HG03103 (cell line): Measurements from ENCODE around the gene FNDC3B.

ENCODE experiments used
- ATAC-seq: cut with Tn5 transposase; IDR thresholded peaks from one replicate; pipeline ENCODE4 v1.9.1; 2021; ENCODE audit warnings: low read depth; ENCODE audit not compliant: unreplicated experiment

FNDC3B gene

DNA sequence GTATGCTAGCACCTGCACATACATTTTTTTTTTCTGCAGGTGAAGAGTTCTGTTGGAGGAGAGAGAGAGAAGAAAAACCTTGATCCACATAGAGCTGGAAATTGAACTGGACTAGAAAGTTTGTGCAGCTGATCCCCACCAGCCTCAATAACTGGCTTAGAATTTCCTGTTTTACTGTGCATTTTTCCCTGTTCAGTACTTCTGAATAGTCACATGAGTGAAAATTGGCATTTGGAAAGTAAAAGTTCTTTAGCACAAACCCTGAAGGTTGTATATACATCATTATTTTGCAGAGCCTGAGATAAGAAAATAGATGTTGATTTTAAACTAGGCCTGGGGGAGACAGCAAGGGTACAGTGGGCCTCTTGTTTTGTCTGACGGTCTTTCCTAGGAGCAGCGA, 366.5 kb downstream of the FNDC3B start:
- no peak for ATAC-seq

DNA sequence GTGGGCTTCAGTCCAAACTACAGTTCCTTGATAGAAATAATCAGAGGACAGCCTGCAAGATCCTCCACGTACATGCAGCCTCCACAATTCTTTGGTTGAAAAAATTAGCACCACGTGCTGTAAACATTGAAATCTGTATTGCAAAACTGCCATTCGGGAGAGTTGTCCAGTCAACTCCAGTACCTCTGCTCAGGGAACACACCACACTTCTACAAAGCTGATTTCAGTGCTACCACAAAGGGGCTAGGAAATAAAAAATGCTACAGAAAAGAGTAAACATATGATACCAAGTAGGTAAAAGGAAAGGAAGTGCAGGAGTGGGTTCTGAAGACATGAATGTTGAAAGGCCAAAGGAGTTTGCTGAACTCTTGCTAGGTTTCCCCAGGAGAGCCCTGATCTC, 368.5 kb downstream of the FNDC3B start:
- ATAC-seq: no peak

DNA sequence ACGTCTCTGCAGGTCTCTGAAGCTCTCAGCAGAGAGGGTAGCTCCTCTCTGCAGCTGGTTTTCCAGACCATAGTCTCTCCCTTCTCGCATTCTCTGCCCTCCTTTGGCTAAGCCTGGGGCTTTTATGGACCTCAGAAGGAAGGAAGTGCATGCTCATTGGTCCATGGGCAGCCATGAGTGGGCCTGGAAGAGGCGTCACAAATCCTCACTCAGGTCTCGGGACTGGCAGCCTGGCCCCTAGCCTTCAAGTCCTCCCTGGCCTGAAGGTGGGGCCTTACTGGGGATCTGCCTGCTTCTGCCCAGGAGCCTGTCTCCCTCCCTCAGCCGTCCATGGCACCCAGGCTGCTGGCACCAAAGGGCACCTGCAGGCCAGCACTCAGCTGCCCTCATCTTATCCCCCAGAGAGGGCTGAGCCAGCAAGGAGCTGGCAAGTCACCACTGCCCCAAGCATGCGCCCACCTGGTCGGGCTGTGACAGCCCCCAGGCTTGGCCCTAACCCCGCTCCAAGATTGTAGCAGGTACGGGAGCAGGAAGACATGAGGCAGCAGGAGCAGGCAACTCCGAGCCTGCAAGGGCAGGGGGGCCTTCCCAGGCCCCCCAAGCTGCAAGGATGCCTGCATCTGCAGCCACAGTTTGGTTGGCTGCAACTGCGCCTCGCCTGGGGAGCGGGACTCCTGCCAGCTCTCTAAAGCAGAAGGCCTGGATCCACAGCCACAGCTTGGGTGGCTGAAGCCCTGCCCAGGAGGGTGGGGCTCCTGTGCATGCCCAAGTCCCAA, 371.5 kb downstream of the FNDC3B start:
- no peak for ATAC-seq

DNA sequence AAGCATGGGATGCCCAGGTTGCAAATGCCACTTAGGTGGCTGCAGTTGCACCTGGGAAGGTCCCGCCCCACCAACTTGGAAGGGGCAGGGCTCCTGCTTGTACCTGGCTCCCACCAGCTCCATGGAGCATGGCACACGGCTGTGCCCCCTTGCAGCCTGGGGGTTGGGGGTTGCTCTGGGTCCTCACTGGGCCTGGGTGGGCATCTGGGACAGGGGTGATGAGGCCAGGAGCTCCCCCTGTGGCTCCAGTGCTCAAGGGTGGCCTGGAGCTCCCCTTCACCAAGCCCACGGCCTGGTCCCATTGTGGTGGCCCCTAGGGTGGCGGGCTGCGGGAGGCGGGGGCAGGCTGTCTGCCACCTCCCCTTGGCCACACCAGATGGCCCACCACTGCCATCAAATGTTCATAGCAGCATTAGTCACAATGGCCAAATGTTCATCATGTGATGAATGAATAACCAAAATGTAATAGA, 372.1 kb downstream of the FNDC3B start:
- no peak for ATAC-seq

DNA sequence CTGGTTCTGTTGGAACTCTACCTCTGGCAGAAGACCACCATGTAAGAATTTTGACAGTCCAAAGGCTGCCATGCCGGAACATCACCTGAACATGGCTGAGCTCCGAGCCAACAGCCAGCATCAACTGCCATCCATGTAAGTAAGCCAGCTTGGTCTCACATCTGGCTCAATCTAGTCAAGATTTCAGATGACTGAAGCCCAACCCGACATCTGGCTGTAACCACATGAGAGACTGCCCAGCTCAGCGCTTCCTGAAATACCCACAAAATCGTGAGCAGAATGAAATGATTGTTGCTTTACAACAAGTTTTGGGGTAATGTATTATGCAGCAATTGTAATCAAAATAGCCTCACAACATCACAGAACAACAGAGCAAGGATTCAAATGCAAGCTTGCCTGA, 375.9 kb downstream of the FNDC3B start:
- no peak for ATAC-seq

DNA sequence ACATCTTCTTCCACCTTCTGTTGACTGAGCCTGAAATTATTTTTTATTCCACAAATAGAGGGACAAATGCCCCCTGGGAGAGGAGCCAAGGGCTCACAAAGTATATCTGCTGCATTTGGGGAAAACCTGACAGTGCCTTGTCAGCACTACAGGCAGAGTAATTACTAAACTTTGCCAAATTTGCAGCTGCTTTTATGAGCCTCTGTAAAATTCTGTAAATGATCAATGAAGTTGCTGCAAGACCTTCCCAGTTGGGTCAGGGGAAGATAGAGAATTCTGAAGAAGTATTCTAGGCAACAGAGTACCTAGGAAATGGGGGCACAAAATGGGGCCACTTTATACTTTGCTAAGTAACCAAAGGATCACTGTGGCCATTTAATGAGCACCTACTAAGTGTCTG, 398.3 kb downstream of the FNDC3B start:
- ATAC-seq: no peak

DNA sequence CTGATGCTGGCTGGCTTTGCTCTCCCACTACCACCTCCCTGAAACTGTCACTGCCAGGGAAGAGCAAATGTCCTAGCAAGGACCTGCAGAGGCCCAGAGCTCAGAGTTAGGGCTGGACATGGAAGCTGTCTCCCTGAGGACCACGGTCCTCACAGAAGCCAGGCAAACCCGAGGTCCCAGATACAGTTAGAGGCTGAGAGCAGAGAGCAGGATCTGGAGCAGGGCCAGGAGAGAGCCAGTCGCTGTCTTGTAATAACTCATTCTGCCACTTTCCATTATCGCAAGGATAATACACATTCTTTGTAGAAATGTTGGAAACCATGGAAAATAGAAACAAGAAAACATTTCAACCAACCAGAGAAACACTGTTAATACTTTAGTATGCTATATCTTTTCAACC, 398.8 kb downstream of the FNDC3B start:
- no peak for ATAC-seq

DNA sequence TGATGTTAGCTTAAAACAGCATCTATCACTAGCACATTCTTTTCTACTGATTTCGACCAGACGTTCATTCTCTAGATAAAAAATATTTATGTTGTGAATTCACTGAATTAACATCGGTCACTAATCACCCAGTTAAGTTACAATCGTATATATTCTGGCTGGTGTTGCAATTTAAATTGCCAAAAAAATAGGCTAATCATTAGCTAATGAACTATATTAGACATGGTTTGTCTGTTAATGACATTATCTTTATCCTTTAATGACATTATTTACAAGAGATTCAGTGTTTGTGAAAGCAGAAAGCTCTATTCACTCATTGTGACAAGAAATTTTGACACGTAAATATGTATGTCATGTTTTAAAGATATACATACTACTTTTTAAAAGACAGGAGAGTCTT, 402.2 kb downstream of the FNDC3B start:
- no peak for ATAC-seq

DNA sequence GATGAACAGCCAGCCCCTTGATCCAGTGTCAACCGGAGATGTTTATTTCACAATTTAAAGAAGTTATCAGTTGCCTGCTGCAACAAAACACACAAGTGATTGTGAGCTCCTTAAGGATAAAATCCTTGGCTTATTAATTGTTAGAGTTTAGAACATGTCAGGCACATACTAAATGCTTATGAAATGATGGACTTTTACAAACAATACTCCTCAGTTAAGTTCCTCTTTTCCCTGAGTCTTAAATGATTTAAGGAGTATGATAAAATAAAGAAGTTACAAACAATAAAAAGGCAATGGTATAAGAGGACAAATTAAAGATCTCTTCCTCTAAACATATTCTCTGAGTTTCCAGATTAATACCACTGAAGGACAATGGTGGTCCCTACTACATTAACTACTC, 403.2 kb downstream of the FNDC3B start:
- ATAC-seq: no peak

DNA sequence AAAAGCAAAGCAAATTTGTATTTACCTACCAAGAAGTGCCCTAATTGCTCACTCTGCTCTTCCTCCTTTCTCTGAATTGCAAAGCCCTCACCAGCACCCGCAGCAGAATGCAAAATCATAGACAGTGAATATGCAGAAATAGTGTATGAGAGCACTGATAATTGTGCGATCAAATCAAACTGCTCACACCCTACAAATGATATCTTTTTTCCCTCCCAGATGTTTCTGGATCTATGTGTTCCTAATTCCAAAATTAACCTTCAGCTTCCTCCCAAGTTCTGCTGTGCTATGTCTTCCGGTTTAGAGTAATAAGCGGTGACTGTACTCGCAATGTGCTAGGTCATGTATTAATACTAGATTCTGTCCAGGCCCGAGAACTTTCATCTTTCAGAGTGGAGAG, 405.4 kb downstream of the FNDC3B start:
- no peak for ATAC-seq

DNA sequence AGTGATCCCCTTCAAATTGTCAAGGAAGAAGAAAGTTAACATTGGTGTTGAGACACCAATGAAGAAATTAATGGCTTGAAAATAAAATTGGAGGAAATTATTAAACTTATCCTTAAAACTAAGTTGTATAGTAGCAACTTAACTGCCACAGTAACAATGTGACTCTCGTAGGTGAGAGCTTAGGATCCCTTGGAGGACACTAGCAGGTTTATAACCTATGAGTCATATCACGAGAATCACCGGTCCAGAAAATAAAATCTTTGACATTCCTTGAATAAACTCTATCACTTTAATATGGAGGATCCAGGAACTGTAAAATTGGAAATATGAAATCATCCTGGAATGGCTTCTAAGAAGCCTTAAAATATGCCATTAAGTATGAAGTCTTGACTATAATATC, 406.8 kb downstream of the FNDC3B start:
- ATAC-seq: no peak

DNA sequence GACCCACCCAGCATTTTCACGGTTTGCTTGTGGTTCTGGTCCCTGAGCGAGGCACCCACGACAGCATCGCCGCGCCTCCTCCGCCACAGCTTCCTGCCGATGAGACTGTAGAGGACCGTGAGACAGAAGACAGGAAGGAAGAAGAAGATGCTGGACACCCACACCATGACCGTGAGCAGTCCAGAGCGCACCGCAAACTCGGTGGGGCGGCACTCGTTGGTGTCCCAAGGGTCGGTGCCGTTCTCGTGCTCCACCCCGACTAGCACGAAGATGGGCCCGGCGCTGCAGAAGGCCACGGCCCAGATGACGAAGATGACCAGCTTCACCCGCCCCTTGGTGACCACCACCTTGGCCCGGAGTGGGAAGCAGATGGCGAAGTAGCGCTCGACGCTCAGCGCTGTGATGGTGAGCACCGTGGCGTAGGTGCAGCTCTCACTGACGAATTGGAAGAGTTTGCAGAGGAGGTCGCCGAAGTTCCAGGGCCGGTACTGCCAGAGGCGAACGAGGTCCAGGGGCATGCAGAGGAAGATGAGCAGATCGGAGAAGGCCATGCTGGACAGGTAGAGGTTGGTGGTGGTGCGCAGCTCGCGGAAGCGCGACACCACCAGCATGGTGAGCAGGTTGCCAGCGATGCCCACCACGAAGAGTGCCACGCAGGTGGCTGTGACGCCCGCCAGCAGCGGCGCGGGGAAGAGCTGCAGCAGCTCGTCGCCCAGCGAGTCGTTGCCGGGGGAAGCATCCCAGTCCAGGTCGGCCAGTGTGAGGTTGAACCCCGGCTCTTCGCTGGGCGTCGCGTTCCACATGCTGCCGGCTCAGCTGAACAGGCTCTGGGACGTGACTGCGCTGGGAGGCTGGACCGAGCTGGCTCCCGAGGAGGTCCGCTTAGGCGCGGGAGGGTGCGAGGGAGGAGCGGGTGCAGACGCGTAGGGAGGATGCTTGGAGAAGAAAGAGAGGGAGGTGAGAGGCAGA, 408.5 kb downstream of the FNDC3B start, which contains the start of gene GHSR:
Gene GHSR (minus strand): TSS at position 846 of the 969 bp plus-strand sequence. CDS start 43 bp downstream, at position 803.
- no peak for ATAC-seq

DNA sequence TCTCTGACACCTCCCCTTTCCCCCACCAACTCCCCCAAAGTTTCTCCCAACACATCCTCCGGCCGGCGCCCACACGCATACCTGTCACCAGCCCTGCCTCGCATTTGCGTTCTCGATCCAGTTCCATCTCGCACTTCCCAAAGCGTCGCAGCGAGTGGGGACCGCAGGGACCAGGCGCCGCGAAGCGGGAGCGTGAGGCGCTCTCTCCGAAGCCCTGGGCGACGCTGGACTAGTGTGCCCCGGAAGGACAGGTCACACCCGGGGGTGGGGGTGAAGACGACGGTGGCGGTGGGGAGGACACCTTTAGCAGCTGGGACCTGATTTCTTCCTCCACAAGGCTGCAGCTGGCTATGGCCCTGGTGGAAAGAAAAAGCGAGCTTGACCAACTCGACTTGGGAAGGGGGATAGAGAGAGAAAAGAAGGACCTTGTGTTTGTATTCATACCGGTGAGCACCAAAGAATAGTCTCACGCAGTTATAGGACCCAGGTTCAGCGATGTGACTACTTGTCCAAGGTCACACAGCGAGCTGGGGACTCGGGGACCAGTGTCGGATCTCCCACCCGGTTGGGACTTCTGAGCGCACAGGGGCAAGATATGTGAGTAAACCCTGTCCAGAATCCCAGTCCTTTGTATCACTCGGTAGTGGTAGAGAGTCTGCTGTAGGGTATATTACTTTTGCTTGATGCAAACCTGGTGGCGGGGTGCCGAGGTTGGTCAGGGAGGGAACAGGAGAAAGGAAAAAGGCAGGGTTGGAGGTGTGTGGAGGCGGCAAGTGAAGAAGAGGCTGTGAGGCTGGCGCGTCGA, 409.5 kb downstream of the FNDC3B start:
- no peak for ATAC-seq

DNA sequence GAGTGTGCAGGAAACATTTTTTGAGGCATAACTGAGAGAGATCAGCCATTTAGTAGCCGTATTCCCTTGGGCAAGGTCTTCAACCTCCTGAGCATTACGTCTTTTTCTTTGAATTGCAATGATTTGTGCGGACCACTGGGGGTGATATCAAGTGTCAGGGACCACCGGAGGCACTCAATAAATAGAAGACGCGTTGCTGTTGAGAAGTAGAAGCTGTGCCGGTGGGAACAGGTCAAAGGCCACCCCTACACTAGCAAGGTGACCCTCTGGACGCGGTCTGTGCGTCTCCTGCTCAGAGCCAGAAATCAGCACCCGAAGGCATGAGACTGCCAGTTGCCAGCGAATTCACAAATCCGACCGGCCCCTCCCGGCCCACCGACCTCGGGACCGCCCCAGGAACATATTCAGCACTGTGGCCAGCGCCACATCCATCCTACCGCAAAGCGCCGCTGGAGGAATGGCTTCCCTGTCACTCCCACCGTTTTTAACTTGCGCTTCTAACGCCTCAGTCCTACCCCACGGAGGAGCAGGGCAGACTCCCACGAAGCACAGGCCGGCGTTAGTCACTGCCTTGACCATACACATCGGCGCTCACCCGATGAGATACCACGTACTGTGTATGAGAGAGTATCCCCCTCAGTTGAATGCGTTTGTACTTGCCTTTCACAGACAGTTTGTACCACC, 410.2 kb downstream of the FNDC3B start:
- ATAC-seq: no peak
